ENCODE measurements around the gene MAP7.

Gene MAP7

DNA sequence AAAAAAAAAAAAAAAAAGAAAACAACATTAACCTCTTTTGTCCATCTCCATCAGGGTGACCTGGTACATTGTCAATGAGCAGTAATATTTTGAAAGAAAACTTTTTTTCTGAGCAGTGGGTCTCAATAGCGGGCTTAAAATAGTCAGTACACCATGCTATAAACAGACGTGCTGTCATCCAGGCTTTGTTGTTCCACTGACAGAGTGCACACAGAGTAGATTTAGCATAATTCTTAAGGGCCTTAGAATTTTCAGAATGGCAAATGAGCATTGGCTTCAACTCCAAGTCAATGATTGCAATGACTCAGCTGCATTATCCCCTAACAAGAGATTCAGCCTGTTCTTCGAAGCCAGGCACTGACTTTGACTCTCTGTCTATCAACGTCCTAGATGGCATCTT is 35.6 kb downstream of the MAP7 start:
- TF ChIP-seq, protein P1, sequence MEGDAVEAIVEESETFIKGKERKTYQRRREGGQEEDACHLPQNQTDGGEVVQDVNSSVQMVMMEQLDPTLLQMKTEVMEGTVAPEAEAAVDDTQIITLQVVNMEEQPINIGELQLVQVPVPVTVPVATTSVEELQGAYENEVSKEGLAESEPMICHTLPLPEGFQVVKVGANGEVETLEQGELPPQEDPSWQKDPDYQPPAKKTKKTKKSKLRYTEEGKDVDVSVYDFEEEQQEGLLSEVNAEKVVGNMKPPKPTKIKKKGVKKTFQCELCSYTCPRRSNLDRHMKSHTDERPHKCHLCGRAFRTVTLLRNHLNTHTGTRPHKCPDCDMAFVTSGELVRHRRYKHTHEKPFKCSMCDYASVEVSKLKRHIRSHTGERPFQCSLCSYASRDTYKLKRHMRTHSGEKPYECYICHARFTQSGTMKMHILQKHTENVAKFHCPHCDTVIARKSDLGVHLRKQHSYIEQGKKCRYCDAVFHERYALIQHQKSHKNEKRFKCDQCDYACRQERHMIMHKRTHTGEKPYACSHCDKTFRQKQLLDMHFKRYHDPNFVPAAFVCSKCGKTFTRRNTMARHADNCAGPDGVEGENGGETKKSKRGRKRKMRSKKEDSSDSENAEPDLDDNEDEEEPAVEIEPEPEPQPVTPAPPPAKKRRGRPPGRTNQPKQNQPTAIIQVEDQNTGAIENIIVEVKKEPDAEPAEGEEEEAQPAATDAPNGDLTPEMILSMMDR (IDR thresholded peaks at IDR 0.05; ENCODE audit: low read depth, low read length): no peak
- no peak for DNase-seq (ENCODE audit: extremely low read depth, low read depth)

DNA sequence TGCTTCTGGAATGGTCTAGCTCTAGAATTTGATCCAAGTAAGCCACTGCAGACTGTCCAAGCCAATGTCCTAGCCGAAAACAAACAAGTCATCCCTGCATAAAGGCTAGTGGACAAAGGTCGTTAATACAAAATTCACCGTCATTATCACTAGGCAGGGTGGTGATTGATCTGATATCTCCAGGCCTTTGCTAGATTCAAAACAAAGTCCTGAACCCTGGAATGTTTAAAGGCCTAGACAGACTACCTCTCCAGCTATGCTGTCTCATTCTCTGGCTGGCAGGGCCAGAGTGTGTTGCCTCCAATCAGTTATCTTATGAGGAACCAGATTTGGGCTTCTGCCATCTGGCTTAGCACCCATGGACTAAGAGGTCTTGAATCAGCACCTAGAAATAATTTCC is 38.3 kb downstream of the MAP7 start:
- DNase-seq (ENCODE audit: extremely low read depth, low read depth): no peak
- TF ChIP-seq, protein P1 (IDR thresholded peaks at IDR 0.05; ENCODE audit: low read depth, low read length): no peak

DNA sequence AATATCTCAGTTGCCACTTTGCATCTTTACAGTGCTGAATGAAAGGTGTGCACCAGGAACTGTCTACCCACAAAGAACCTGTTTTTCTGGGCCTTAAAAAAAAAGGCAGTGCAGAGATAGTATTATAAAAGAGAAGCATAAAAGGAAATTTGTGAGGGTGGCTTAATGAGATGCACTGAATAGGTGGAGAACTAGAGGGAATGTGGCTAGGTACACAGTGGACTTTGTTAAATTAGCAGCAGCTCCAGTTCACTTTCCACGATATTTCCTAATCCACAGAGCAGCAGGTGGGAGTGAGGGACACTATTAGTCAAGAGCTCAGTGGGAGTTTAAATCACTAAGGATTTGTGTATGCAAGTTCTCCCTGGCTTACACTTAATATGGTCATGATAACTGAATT is 38.8 kb downstream of the MAP7 start:
- TF ChIP-seq, protein P1 (IDR thresholded peaks at IDR 0.05; ENCODE audit: low read depth, low read length): no peak
- no peak for DNase-seq (ENCODE audit: extremely low read depth, low read depth)

DNA sequence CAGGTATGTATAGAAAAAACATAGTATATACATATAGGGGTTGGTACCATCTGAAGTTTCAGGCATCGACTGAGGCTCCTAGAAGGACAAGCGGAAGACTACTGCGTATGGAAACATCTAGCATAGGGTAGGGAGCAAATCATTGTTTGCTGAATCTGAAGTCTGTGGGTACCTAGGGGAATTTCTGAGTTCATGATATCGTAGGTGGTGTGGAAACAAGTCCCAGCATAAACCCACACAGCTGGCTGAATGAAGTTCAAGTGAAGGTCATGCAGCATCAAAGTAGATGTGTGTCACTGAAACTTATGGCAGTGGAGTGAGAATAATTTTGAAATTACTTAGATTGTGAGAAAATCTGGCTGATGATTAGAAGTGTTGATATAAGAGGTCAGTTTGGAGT is 39.4 kb downstream of the MAP7 start:
- DNase-seq (ENCODE audit: extremely low read depth, low read depth): no peak
- TF ChIP-seq, protein P1 (IDR thresholded peaks at IDR 0.05; ENCODE audit: low read depth, low read length): no peak

DNA sequence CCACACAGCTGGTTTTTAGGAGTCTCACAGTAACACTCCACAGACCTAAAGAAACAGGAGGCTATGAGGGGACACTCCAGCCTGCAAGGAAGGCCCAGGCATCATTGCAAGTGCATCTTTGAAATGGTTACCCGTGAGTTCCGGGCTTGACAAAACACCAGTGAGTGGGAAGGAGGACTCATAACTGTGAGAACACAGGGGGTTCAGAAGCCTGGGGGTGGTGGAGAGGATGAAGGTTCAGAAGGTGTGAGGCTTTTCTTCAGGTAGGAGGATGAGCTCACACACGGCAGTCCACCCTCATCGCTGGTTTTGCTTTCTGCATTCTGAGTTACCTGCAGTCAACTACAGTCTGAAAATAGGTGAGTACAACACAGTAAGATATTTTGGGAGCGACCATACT is 39.9 kb downstream of the MAP7 start:
- TF ChIP-seq, protein P1 (IDR thresholded peaks at IDR 0.05; ENCODE audit: low read depth, low read length): no peak

DNA sequence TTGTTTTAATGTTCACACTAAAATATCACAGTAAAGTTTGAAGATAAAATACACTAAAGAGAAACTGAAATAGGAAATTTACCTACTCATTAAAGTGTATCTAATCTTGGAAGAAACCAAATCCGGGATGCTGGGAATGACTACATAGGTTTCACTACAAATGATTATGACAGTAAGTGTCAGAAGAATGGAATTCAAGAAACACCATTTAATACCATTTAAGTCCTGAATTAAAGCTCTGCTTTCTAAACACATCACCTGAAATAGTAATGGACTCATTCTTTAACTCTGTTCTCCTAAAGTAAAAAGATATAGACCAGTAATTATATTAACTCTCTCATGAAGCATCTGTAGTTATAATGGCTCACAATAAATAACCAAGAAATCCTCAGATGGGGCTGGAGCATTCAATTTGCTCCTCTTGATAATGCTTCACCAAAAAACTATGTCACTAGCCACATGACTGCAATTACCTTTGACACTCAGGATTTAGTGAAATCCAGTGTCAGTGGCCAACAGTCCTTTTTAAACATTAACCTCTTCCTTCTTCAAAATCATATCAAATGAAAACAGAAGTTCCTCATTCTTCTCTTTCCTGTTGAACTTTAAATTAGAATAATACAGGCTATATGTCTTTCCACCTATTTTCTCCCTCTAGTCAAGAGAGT is 41.4 kb downstream of the MAP7 start:
- no peak for DNase-seq (ENCODE audit: extremely low read depth, low read depth)

More for the DNA sequence above, 39.9 kb downstream of the MAP7 start:
- DNase-seq (ENCODE audit: extremely low read depth, low read depth): no peak

DNA sequence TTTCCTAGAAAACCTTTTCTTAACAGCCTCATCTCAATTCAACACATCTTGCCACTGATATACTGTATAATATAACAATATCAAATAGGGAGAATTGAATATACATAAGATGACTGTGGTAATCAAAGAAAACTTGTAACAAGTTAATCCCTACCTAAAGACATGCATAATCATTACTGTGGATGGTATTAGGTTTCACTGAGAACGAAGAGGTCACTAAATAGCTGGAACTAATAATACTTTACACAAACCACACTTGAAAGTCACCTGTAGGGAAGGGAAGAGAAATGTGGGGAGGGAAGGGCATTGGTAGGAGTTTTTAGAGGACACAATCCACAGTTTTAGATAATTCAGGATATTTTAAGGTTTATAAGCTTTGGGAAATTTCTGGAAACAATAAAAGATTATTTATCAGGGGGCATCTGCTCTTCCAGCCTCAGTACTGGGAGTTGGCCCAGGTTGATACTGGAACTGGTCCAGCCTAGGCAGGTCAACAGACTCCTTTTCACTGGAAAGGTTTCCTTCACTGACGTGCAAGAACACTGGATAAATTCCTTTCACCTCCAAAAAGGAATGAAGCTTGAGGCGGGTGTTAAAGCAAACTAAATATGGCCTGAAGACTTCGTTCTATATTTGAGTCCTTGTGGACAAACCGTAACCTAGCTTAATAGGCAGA is 44.0 kb downstream of the MAP7 start:
- no peak for DNase-seq (ENCODE audit: extremely low read depth, low read depth)

More for the DNA sequence above, 41.4 kb downstream of the MAP7 start:
- TF ChIP-seq, protein P1 (IDR thresholded peaks at IDR 0.05; ENCODE audit: low read depth, low read length): no peak

More for the DNA sequence above, 44.0 kb downstream of the MAP7 start:
- TF ChIP-seq, protein P1 (IDR thresholded peaks at IDR 0.05; ENCODE audit: low read depth, low read length): no peak
